Muscle of leg (tissue), 11 donors: Measurements from ENCODE around the gene DOCK2. TPM values are rescaled to one million over a fixed set of nuclear protein-coding genes. Genes with fewer than 3 reads are reported as not detected.
A peak's percentile ranks its signal among the peaks of the same experiment; 100 is the strongest.

ENCODE experiments used
- DNase-seq: peaks from one replicate; pipeline ENCODE4 v3.0.0; 2013
- H3K27ac ChIP-seq: one replicate; pipeline ENCODE4 v1.5.1; 2013; ENCODE audit warnings: mild to moderate bottlenecking, low read length, control low read depth
- H3K27me3 ChIP-seq: one replicate; pipeline ENCODE4 v1.6.1; 2013; ENCODE audit warnings: low read length; ENCODE audit not compliant: control insufficient read depth, insufficient read depth
- H3K36me3 ChIP-seq: one replicate; pipeline ENCODE4 v1.6.1; 2013; ENCODE audit warnings: low read length; ENCODE audit not compliant: control insufficient read depth, insufficient read depth
- H3K4me1 ChIP-seq: one replicate; pipeline ENCODE4 v1.6.1; 2013; ENCODE audit warnings: low read length; ENCODE audit not compliant: control insufficient read depth, insufficient read depth
- H3K4me3 ChIP-seq: one replicate; pipeline ENCODE4 v1.5.1; 2013; ENCODE audit warnings: low read length, control low read depth
- H3K9me3 ChIP-seq: replicated peaks from 2 replicates; pipeline ENCODE4 v1.6.1; 2013; ENCODE audit warnings: low read depth, low read length; ENCODE audit not compliant: control insufficient read depth
- whole genome bisulfite sequencing: methylation state at CpG from one replicate; pipeline ENCODE4 v1.1.5; 2013; ENCODE audit warnings: missing lambda C conversion rate; ENCODE audit not compliant: insufficient coverage; 5-methylcytosine and 5-hydroxymethylcytosine counted together
- polyA plus RNA-seq, 8 donors: library from polyadenylated mRNA; unstranded; fragments of 120-200 nt; gene quantifications; one replicate each; pipeline versions ENCODE4 v1.2.1 to v1.2.3, GENCODE V29; 2013; ENCODE audit warnings: inconsistent platforms in 1 of 8, low replicate concordance in 1 of 8; ENCODE audit not compliant: insufficient read length in 8 of 8, insufficient read depth in 1 of 8
- total RNA-seq: library from RNA; stranded (reverse); fragments of 120-200 nt; gene quantifications from one replicate; pipeline ENCODE4 v1.2.4, GENCODE V29; 2013

Gene DOCK2
- total and polyA plus RNA-seq, 9 donors, result 3.4 to 4.5 (median 3.8) TPM

DNA sequence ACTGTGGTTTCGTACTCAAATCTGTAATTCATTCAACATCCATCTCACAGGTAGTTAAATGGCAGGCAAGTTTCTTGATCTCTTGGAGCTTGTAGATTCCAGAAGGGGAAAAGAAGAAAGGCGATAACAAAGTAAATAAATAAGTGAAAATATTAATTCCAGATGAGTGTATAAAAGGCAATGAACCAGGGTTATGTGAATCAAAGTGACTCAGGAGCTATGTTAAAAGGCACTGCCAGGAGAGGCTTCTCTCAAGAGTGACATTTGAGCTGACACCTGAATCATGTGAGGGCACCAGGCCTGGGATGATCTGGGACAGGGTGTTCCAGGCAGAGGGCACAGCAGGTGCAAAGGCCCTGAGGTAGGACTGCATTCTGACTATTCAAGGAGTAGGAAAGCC is 45.0 kb downstream of the DOCK2 start:
- no peak for DNase-seq
- Histone ChIP-seq H3K4me1 (no peaks in the 10 kb centered on the region), H3K27me3 (no peaks in the 10 kb centered on the region), H3K9me3 (no peaks in the 10 kb centered on the region), H3K36me3 (no peaks in the 10 kb centered on the region), H3K4me3 (no peak overlapping the region), H3K27ac (no peak overlapping the region)
- WGBS, result 78% methylated on average over 1 of the region's 2 CpGs

DNA sequence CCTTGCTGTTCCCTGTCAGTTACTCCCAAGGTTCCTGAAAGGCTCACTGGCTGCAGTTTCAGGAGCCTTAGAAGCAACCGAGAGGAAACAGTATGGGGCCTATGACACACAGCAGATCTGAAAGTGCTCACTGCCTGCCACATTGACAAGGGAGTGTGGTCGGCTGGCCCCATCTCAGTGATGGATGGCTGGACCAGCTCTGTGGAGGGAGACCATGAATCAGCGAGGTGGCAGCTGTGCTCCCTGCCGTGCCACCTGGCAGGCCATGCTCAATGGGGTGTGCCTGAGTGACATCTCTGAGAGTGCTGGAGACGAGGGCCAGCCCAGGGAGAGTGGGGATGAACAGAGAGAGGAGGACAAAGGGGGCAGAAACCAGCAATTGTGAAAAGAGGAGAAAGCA is 49.1 kb downstream of the DOCK2 start:
- H3K27me3 ChIP-seq, result no peaks in the 10 kb centered on the region
- H3K9me3 ChIP-seq, result no peaks in the 10 kb centered on the region
- DNase-seq, result no peak
- WGBS, result 45% methylated on average over 5 of the region's 5 CpGs
- no peak overlapping the region for H3K27ac ChIP-seq
- no peak overlapping the region for H3K4me3 ChIP-seq
- H3K4me1 ChIP-seq, result no peaks in the 10 kb centered on the region
- no peaks in the 10 kb centered on the region for H3K36me3 ChIP-seq

DNA sequence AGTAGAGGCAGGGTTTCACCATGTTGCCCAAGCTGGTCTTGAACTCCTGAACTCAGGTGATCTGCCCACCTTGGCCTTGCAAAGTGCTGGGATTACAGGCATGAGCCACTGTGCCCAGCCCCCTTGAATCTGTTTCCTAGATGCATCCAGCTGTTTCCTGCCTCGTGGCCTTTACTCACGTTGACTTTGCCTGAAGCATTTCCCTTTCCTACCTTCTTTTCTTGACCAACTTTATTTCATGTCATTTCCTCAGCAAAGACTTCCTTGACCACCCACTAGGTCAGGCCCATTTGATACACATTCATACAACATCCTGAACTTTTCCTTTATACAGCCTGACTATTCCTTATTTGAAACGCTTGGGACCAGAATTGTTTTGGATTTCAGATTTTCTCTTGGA is 51.0 kb downstream of the DOCK2 start:
- 40% methylated on average over 2 of the region's 3 CpGs for WGBS
- Histone ChIP-seq H3K27ac (no peak overlapping the region), H3K4me1 (no peaks in the 10 kb centered on the region), H3K9me3 (no peaks in the 10 kb centered on the region), H3K4me3 (no peak overlapping the region), H3K27me3 (no peaks in the 10 kb centered on the region), H3K36me3 (no peaks in the 10 kb centered on the region)
- no peak for DNase-seq

DNA sequence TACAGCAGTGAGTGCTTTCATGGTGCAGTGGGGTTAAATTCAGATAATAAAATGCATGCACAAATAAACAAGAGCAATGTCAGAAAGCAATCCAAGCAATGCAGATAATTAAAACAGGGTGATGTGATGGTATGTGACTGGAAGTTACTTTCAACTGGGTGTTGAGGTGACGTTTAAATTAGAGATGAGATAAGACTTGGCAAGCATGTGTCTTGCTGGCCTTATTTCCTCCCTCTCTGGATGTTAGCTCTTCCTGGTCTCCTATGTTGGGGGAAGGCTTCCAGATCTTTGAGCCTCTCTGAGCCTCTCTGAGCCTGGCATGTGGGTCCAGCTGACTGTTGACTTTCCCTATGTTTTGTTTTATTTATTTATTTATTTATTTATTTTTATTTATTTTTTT is 54.4 kb downstream of the DOCK2 start:
- DNase-seq, result no peak
- H3K4me1 ChIP-seq, result no peaks in the 10 kb centered on the region
- no peak overlapping the region for H3K27ac ChIP-seq
- H3K36me3 ChIP-seq, result no peaks in the 10 kb centered on the region
- WGBS, result no CpG with 5 or more reads among the region's 1 CpG
- H3K4me3 ChIP-seq, result no peak overlapping the region
- no peaks in the 10 kb centered on the region for H3K9me3 ChIP-seq
- H3K27me3 ChIP-seq, result no peaks in the 10 kb centered on the region

DNA sequence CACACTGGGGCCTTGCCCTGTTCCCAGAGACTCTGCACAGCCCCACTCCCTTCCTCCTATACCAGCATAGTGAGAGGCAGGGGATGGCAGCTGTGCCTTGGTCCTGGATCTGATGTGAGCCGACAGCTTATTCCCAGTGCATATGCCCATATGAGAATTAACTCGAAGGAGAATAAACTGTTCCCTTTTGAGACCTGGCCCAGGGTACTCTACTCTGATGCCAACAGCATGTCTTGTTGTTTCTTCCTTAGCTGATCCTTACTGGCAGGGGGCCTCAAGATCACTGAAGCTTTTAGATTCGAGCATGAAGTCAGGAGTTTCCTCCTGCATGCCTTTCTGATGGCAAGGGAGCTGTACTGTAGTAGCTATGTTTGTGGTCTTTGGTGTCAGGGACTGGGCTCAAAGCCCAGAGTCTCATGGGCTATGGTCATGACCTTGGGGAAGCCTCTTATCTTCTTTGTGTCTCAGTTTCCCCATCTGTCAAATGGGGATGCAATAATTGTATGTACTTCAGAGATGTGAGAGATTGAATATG is 57.1 kb downstream of the DOCK2 start:
- H3K4me1 ChIP-seq, result no peaks in the 10 kb centered on the region
- H3K36me3 ChIP-seq, result no peaks in the 10 kb centered on the region
- H3K27me3 ChIP-seq, result no peaks in the 10 kb centered on the region
- H3K4me3 ChIP-seq, result no peak overlapping the region
- H3K9me3 ChIP-seq, result no peaks in the 10 kb centered on the region
- H3K27ac ChIP-seq, result no peak overlapping the region
- DNase-seq, result no peak
- 83% methylated on average over 3 of the region's 3 CpGs for WGBS

DNA sequence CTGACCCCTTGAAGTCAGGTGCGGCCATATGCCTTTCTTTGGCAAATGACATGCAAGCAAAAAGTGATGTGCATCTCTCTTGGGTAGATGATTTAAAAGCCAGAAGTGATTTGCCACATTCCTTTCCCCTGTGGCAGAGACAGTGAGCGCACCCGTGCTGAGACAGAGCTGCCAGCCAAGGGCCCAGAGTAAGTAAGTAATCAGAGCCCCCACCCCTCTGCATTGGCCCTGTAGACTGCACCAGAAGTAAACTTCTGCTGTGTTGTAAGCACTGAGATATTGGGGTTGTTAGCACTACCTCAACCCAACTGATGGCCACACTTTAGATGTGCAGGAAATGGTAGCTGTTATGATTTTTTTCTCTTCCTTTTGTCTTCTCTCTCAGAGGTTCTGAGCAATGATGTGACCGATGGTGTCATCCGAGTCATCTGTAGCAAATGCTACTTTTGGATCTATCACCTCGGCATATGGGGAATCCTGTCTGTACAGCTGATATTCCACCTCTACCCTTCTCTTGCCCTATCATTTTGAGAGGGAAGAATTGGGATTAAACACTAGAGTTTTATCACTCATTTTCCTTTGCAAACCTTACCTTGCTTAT is 58.0 kb downstream of the DOCK2 start:
- no peak overlapping the region for H3K27ac ChIP-seq
- DNase-seq, result no peak
- H3K36me3 ChIP-seq, result no peaks in the 10 kb centered on the region
- no peak overlapping the region for H3K4me3 ChIP-seq
- no peaks in the 10 kb centered on the region for H3K9me3 ChIP-seq
- H3K27me3 ChIP-seq, result no peaks in the 10 kb centered on the region
- no peaks in the 10 kb centered on the region for H3K4me1 ChIP-seq
- WGBS, result 100% methylated on average over 1 of the region's 6 CpGs

DNA sequence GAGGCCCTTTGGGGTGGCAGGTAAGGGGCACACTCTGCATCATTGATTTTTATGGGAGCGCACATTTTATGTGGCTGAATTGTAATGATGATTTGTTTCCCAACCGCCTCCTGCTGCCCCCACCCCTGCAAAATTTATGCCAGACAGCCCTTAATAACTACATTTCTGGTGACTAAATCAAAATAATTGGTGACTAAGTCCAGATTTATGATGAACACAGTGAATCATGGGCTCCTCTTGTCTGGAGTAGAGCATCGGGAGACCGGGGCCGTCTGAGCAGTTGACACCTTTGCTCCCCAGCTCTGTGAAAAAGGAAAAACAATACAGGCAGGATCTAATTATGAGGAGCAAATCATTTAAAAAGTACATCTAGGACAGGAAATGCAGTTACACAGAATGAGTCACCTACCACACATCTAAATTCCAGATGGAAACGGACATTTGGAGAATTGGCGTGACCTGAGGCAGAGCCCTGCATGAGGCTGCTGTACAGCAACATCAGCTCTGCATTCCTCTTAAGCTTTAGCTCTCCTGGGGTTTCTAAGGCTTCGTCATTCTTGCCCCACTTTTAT is 58.9 kb downstream of the DOCK2 start:
- Histone ChIP-seq H3K27me3 (no peaks in the 10 kb centered on the region), H3K27ac (no peak overlapping the region), H3K9me3 (no peaks in the 10 kb centered on the region), H3K36me3 (no peaks in the 10 kb centered on the region), H3K4me1 (no peaks in the 10 kb centered on the region), H3K4me3 (no peak overlapping the region)
- WGBS, result 0% methylated on average over 2 of the region's 8 CpGs
- peak; percentile 55 for DNase-seq

DNA sequence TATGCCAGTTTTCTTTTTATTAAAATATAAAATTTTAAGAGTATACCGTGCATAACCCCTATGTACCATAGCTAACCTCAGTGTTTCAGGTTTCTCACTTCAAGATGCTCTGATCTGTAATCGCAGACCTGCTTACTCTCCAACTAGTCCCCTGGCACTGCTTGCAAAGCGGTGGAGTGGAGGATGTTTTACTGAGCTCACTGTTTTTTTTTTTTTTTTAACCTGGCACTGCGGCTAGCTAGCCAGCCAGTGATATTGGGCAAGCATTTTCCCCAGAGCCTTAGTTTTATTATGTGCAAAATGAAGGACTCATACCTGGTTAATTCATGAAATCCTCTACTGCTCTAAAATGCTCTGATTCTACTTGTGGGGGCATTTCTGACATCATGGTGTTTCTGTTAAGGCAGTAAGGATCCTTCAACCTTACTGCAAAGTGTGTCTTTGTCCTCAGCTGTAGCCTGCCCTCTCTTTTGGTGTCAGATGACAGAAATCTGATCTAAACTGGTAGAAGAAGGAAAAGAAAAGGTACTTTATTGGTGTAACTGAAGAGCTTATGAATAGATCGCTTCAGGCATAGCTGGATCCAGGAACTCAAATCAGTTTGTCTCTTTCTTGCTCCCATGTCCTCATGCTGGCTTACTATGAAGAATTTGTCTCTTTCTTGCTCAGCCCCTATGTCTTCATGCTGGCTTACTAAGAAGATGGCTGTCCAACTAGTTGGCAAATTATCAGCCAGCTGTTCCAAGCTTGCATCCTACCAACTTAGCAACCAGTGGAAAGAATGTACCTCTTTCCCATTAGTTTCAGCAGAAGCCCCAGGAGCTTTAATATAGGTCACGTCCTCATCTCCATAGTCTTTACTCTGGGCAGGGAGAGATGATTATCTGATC is 59.8 kb downstream of the DOCK2 start:
- DNase-seq, result no peak
- no peak overlapping the region for H3K27ac ChIP-seq
- H3K27me3 ChIP-seq, result no peaks in the 10 kb centered on the region
- no peaks in the 10 kb centered on the region for H3K9me3 ChIP-seq
- H3K4me3 ChIP-seq, result no peak overlapping the region
- no CpG with 5 or more reads among the region's 6 CpGs for WGBS
- H3K36me3 ChIP-seq, result no peaks in the 10 kb centered on the region
- H3K4me1 ChIP-seq, result no peaks in the 10 kb centered on the region

DNA sequence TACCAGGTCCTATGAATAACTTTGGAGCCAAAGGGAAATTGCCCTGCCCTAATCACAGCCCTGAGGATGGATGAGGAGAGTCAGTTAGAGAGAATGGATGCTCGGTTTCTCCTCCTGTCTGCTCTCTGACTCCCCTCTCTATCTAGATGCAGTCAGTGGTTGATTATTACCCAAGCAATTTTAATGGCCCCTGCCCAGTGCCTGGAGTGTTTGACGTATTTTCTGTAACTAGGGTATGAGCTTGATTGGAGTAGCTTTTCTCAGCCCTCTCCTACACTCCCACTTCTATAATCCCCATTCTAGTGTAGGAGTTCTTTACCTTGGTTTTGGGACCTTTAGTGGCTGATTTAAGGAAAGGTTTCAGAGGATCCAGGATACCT is 60.4 kb downstream of the DOCK2 start:
- no peak overlapping the region for H3K27ac ChIP-seq
- no peaks in the 10 kb centered on the region for H3K9me3 ChIP-seq
- no peaks in the 10 kb centered on the region for H3K4me1 ChIP-seq
- H3K27me3 ChIP-seq, result no peaks in the 10 kb centered on the region
- H3K36me3 ChIP-seq, result no peaks in the 10 kb centered on the region
- no peak for DNase-seq
- H3K4me3 ChIP-seq, result no peak overlapping the region
- WGBS, result no CpG with 5 or more reads among the region's 2 CpGs

DNA sequence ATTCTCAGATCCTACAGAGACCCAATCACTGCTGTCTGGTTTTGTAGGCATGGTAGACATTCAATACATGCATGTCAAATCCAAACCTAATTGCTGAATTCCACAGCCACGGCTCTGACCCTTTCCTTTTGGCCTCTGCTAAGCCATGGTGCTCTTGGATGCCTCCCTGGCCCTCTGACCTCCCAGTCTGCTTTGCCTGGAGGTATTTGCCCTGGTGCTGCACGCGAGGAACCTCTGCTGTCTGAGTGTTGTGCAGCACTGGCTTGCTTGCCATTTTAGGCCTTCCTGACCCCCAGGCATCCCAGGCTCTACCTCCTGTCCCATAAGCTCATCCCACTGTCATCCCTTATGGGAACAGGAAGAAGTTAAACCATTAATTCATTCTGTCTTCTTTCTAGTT is 60.9 kb downstream of the DOCK2 start:
- Histone ChIP-seq H3K36me3 (no peaks in the 10 kb centered on the region), H3K4me3 (no peak overlapping the region), H3K27ac (no peak overlapping the region), H3K27me3 (no peaks in the 10 kb centered on the region), H3K9me3 (no peaks in the 10 kb centered on the region), H3K4me1 (peaks cover 3% of the 10 kb centered on the region)
- DNase-seq, result no peak
- 64% methylated on average over 3 of the region's 3 CpGs for WGBS
